Activated CD4-positive, alpha-beta T cell treated with anti-CD3 and anti-CD28 coated beads, Interleukin-2, amount 50 U/mL, for 48 hours (primary cell): Measurements from ENCODE around the gene PRSS48.
"Not testable (repeated sequence)": the region's sequence is repeated elsewhere in the genome, so short reads cannot be mapped to it uniquely, and the experiment has no call there.

Experiments
- DNase-seq, 2 experiments: peaks; one replicate each; pipeline ENCODE4 v3.0.0-alpha.2; 2020

PRSS48 gene

GRCh38 chr4:151276787-151277562, at the start of gene PRSS48:
TSS of gene PRSS48 (plus strand) at chr4:151277161. CDS start at chr4:151277173, 12 bp downstream.
- DNase-seq: peak; percentile 65 to 70

- no peak for DNase-seq
These were observed 49.8 kb upstream of the PRSS48 start for GRCh38 chr4:151227172-151227571.

GRCh38 chr4:151227731-151228130, 49.2 kb upstream of the PRSS48 start:
- DNase-seq: no peak

GRCh38 chr4:151228189-151229119, 48.5 kb upstream of the PRSS48 start:
- no peak for DNase-seq

GRCh38 chr4:151231915-151232595, 44.9 kb upstream of the PRSS48 start:
- DNase-seq: no peak

- no peak for DNase-seq
These were observed 43.4 kb upstream of the PRSS48 start for GRCh38 chr4:151233600-151233999.

- DNase-seq: not testable (repeated sequence)
These were observed 41.6 kb upstream of the PRSS48 start for GRCh38 chr4:151235373-151235772.

- DNase-seq: no peak
These were observed 40.9 kb upstream of the PRSS48 start for GRCh38 chr4:151236036-151236435.

GRCh38 chr4:151238477-151238876, 38.5 kb upstream of the PRSS48 start:
- no peak for DNase-seq

- DNase-seq: no peak
These were observed 37.4 kb upstream of the PRSS48 start for GRCh38 chr4:151239608-151240007.

GRCh38 chr4:151242305-151242704, 34.7 kb upstream of the PRSS48 start:
- DNase-seq: no peak

GRCh38 chr4:151246742-151247141, 30.2 kb upstream of the PRSS48 start:
- no peak for DNase-seq

- no peak for DNase-seq
These were observed 29.6 kb upstream of the PRSS48 start for GRCh38 chr4:151247395-151247794.

GRCh38 chr4:151248519-151248918, 28.4 kb upstream of the PRSS48 start:
- DNase-seq: no peak

GRCh38 chr4:151250706-151251105, 26.3 kb upstream of the PRSS48 start:
- no peak for DNase-seq

- DNase-seq: no peak
These were observed 25.2 kb upstream of the PRSS48 start for GRCh38 chr4:151251603-151252304.

GRCh38 chr4:151255226-151255625, 21.7 kb upstream of the PRSS48 start:
- not testable (repeated sequence) for DNase-seq

- not testable (repeated sequence) for DNase-seq
These were observed 21.3 kb upstream of the PRSS48 start for GRCh38 chr4:151255680-151256079.

GRCh38 chr4:151256134-151256533, 20.8 kb upstream of the PRSS48 start:
- DNase-seq: no peak

- no peak for DNase-seq
These were observed 19.3 kb upstream of the PRSS48 start for GRCh38 chr4:151257704-151258103.

GRCh38 chr4:151259752-151260151, 17.2 kb upstream of the PRSS48 start:
- no peak for DNase-seq

GRCh38 chr4:151260526-151260925, 16.4 kb upstream of the PRSS48 start:
- no peak for DNase-seq

- DNase-seq: no peak
These were observed 13.5 kb upstream of the PRSS48 start for GRCh38 chr4:151263455-151263854.
